GM19324 (cell line): ENCODE data around the gene GXYLT2.

Experiments used
- ATAC-seq: cut with Tn5 transposase; IDR thresholded peaks from one replicate; pipeline ENCODE4 v1.9.1; 2021; ENCODE audit warnings: mild to moderate bottlenecking, moderate library complexity; ENCODE audit not compliant: unreplicated experiment, low FRiP score

GXYLT2 gene

GRCh38 chr3:72887705-72888545 is at the start of gene GXYLT2:
GXYLT2 (plus strand) TSS chr3:72888046; CDS start chr3:72888234, 188 bp downstream.
- no peak for ATAC-seq

GRCh38 chr3:72839057-72839456 is 48.8 kb upstream of the GXYLT2 start:
- ATAC-seq: no peak

GRCh38 chr3:72844436-72844993 is 43.3 kb upstream of the GXYLT2 start:
- no peak for ATAC-seq

GRCh38 chr3:72846166-72846565 is 41.7 kb upstream of the GXYLT2 start:
- no peak for ATAC-seq

- ATAC-seq: no peak
Observed at GRCh38 chr3:72847282-72847681, 40.6 kb upstream of the GXYLT2 start.

- ATAC-seq: peak; percentile 98
Observed at GRCh38 chr3:72847751-72848702, 39.8 kb upstream of the GXYLT2 start, which contains the start of gene SHQ1. SHQ1 (minus strand) TSS chr3:72848445; CDS start chr3:72848340, 105 bp downstream.

- peak; percentile 36 for ATAC-seq
Observed at GRCh38 chr3:72848703-72849081, 39.2 kb upstream of the GXYLT2 start.

- ATAC-seq: no peak
Observed at GRCh38 chr3:72855001-72855400, 32.8 kb upstream of the GXYLT2 start.

- no peak for ATAC-seq
Observed at GRCh38 chr3:72860053-72860452, 27.8 kb upstream of the GXYLT2 start.

- no peak for ATAC-seq
Observed at GRCh38 chr3:72860846-72861245, 27.0 kb upstream of the GXYLT2 start.

- no peak for ATAC-seq
Observed at GRCh38 chr3:72862314-72863090, 25.3 kb upstream of the GXYLT2 start.

GRCh38 chr3:72872183-72872582 is 15.7 kb upstream of the GXYLT2 start:
- ATAC-seq: no peak

- no peak for ATAC-seq
Observed at GRCh38 chr3:72887343-72887704, 522 bp upstream of the GXYLT2 start.

- no peak for ATAC-seq
Observed at GRCh38 chr3:72888546-72889309, 882 bp downstream of the GXYLT2 start.

- ATAC-seq: no peak
Observed at GRCh38 chr3:72889310-72890165, 1.7 kb downstream of the GXYLT2 start.

GRCh38 chr3:72890166-72890925 is 2.5 kb downstream of the GXYLT2 start:
- ATAC-seq: no peak

GRCh38 chr3:72891053-72891855 is 3.4 kb downstream of the GXYLT2 start:
- no peak for ATAC-seq
